NB4 (cell line): ENCODE data around the gene INPP5B.

Experiments
- CTCF ChIP-seq: IDR thresholded peaks from one replicate; pipeline ENCODE4 v1.5.1; 2012; ENCODE audit warnings: low read depth, low read length
- MAX ChIP-seq: IDR thresholded peaks from 2 replicates; pipeline ENCODE4 v1.6.1; 2011; ENCODE audit warnings: low read depth, low read length
- MYC ChIP-seq: IDR thresholded peaks from 2 replicates; pipeline ENCODE4 v1.6.1; 2011; ENCODE audit warnings: low read depth, low read length
- POLR2A ChIP-seq: IDR thresholded peaks from 2 replicates; pipeline ENCODE4 v1.6.1; 2011; ENCODE audit warnings: mild to moderate bottlenecking; ENCODE audit not compliant: insufficient read length; ENCODE audit errors: extremely low read depth

GRCh38 chr1:37859507-37860345 lies 87.1 kb downstream of the INPP5B start, which contains the start of gene MTF1:
- TF ChIP-seq CTCF (peak; percentile 85), MAX (peak; percentile 88), POLR2A (peak; percentile 89), MYC (peak; percentile 94)
